ENCODE data around the gene KRT39.
"Not testable (repeated sequence)": the region's sequence is repeated elsewhere in the genome, so short reads cannot be mapped to it uniquely, and the experiment has no call there.

Gene KRT39

GRCh38 chr17:40966848-40967247, at the start of gene KRT39:
TSS of gene KRT39 (minus strand) at chr17:40966948. CDS start at chr17:40966856, 92 bp downstream.
- DNase-seq, result no peak

DNA sequence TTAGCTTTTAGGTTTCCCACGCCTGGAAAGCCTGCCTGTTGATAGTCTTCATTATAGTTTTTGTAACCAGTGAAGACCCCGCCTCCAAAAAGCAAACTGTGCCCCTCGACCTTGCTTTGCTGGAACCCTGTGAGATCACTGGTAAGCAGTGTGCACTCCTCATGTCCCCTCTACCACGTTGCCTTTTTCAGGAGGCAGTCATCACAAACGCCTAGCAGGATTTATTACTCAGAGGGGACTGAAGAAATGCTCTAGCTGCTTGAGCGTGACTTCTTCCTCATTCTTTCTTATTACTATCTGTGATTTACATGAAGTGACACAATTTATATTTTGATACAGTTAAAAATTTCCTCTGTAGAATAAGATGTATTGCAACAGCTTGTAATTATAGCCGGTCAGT, 48.7 kb upstream of the KRT39 start:
- no peak for DNase-seq

- no peak for DNase-seq
These were observed 46.9 kb upstream of the KRT39 start for GRCh38 chr17:41013606-41014005.

DNA sequence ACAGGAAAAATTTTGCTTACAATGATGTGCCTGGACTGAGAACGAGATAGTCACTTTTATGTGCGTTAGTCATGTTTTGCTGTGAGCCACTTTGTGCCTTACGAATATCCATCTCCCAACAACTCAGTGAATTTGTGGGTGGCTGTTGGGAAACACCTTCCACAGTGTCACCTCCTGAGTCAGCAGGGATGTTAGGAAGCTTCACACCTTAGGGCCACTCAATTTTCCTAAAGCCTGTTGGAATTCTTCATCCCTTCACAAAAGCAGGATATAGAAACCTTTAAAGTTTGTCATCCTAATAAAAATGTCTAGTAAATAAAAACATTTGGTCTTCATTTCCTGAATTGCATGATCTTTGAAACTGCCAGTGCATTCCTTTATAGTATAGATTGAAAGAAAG, 46.4 kb upstream of the KRT39 start:
- DNase-seq, result no peak

DNA sequence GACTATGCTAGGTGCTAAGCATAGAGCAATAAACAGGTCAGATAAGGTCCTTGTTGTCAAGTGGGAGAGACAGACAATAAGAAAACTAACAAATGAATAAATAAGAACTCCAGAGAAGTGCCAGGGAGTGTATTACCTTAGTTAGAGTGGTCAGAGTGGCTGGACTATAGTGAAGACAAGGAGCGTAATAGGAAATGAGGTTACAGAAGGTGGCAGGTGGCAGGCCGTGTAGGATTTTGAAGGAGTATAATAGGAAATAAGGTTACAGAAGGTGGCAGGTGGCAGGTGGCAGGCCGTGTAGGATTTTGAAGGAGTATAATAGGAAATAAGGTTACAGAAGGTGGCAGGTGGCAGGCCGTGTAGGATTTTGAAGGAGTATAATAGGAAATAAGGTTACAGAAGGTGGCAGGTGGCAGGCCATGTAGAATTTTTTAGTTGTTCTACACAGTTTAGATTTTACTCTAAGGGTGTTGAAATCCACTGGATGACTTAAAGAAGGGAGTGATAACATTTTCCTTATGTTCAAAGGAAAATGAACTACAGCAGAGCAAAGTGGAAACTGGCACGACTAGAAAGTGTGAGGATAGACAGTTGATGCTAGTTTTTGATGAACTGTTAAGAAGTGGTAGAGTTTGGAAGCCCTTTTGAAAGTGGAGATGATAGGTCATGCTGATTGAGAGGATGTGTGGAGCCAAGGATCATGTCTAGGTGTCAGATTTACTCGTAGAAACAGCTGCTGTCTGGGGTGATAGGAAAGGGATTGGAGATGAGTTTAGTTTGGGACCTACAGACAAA, 45.8 kb upstream of the KRT39 start:
- DNase-seq, result no peak

DNA sequence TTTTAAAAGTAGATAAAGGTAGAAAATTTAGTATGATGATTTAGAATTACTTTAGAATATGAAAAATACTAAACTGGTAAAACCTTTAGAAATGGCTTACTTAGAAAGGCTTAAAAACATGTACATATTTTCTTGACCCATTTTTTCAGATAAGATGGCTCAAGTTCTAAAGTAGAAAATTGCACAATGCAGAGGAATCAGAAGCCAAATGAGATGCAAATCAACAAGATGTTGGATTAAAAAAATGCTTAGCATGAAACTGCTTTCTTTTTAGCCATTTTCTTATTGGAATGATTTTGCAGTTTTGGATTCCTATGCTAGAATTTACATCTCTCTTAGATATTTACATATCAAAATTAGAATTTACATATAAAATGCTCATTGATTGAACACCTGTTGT, 43.7 kb upstream of the KRT39 start:
- DNase-seq, result no peak

DNA sequence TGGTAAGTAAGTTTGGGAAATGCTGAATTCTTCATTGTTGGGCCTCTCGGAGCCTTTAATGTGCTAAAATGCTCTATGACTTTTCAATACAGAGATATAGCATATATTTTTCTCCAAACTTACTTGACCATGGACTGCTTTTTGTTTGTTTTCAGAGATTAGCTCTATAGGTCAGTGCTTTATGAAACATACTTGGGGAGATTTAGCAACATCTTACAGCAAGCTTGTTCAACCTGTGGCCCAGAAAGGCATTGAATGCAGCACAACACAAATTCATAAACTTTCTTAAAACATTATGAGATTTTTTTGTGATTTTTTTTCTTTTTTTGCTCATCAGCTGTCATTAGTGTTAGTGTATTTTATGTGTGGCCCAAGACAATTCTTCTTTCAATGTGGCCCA, 43.2 kb upstream of the KRT39 start:
- no peak for DNase-seq

- DNase-seq, result no peak
These were observed 42.6 kb upstream of the KRT39 start for GRCh38 chr17:41009301-41009760.

DNA sequence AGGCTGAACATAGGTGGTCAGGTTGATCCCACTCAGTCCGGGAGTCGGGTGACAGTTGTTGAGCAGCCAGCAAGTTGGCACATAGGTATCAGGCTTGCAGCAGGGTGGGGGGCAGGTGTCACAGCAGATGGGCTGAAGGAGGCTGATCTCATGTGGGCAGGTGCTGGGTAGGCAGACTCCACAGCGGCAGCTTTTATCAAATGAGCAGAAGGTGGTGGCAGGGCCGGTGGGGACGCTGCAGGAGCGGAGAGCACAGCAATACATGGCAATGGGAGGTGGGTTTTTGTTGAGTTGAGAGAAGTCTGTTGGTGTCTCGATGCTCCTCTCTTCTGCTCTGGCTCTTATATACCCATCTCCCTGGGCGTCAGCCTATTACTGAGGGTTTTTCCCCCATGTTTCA, 42.1 kb upstream of the KRT39 start, which contains the start of gene KRTAP3-1:
TSS of gene KRTAP3-1 (minus strand) at position 318 of the 400 bp plus-strand sequence. CDS start at position 264, 54 bp downstream.
- no peak for DNase-seq

DNA sequence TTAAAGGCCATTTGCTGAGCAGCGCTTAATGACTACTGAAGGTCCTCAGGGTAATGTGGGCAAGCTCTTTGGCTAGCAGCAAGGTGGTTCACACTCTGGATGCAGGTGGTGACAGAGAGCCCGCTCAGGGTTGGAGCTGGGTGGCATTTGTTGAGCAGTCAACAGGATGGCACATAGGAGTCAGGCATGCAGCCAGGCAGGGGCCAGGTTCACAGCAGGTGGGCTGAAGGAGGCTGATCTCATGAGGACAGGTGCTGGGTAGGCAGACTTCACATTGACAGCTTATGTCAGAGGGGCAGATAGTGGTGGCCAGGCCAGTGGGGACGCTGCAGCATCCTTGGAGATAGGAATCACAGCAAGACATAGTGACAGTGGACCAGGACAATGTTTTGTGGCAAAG, 37.6 kb upstream of the KRT39 start:
- no peak for DNase-seq

DNA sequence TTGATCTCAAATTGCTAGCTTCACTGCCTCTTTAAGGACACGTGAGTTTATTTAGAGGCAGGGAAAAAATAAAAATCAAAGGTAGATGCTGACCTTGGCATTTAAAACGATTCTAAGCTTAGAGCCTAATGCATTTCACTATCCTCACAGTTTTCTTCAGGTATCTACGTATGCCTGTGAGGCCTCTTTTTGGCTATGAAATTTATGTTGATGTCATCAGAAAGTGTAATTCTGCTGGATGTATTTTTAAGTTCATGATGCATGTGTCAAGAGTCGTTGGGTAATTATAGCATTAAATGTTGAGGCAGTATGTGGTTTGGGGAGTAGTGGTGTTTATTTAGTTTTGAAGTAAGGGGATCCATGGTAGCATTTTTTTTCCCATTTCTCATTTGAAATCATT, 37.2 kb upstream of the KRT39 start:
- no peak for DNase-seq

- DNase-seq, result no peak
These were observed 36.1 kb upstream of the KRT39 start for GRCh38 chr17:41002814-41003213.

GRCh38 chr17:41001795-41002194, 35.0 kb upstream of the KRT39 start:
- DNase-seq, result no peak

GRCh38 chr17:40999563-40999962, 32.8 kb upstream of the KRT39 start, which contains the start of gene KRTAP3-2:
TSS of gene KRTAP3-2 (minus strand) at chr17:40999906. CDS start at chr17:40999853, 53 bp downstream.
- DNase-seq, result not testable (repeated sequence)

DNA sequence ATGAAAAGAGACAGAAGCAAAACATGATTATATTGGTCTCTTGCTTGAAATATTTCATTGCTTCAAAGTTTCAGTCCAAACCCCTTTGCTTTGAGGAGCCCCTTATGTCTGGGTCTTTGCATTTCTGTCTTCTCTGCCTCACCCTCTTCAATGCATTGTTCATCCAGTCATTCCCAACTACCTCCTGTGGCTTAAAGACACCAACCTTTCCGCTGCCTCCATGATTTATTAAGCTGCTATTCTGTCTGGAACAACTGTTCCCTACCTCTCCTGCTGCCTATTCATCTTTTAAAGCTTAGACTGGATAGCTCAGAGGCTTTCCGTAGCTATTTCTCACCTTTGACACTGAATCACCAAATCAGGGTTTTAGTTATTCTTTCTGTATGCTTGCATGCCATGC, 30.6 kb upstream of the KRT39 start:
- no peak for DNase-seq

DNA sequence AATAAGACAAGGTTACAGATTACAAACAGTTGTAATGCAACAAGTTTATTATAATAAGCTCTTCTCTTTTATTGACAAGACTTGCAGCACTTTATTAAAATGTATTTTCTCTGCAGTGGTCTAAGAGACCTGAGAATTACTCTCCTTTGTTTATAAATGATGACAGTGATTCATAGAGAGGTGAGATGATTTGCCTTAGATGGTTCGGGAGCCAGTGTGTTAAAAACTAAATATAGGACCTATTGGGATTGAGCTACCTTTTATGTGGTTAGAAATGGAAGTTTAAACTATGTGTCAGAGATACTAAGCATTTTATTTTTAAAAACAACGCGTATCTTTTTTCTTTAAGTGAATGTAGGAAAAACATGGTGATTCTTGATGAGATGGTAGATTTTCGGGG, 30.1 kb upstream of the KRT39 start:
- DNase-seq, result no peak

DNA sequence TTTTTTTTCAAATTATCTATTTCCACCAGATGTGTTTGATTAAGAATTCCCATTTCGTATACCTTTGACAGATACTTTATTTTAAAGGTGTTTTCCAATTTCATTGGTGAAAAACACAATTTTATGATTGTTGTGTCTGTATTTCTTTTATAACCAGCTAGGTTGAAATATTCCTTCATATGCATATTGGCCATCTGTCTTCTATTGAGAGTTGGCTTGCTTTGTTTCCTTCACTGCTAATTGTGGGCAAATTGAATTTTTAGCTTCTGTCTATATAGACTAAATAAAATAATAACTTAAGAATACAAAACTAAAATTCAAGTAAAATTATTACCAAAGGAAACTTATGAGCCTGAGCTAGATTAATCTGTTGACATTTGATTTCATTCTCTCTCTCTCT, 28.4 kb upstream of the KRT39 start:
- no peak for DNase-seq

DNA sequence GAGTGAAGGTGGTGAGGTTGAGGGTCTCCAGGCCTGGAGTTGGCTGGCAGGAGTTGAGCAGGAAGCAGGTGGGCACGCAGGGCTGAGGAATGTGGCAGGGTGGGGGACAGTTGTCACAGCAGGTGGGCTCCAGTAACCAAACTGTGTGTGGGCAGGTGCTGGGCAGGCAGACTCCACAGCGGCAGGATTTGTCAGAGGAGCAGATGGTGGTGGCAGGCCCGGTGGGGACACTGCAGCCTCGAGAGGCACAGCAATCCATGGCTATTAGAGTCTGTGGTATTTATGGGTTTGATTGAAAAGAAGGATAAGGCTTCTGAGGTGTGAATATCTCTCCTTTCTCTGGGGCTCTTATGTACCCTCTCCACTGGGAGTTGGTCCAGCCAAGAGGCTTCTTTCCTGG, 27.1 kb upstream of the KRT39 start, which contains the start of gene KRTAP3-3:
TSS of gene KRTAP3-3 (minus strand) at position 326 of the 400 bp plus-strand sequence. CDS start at position 259, 67 bp downstream.
- no peak for DNase-seq

DNA sequence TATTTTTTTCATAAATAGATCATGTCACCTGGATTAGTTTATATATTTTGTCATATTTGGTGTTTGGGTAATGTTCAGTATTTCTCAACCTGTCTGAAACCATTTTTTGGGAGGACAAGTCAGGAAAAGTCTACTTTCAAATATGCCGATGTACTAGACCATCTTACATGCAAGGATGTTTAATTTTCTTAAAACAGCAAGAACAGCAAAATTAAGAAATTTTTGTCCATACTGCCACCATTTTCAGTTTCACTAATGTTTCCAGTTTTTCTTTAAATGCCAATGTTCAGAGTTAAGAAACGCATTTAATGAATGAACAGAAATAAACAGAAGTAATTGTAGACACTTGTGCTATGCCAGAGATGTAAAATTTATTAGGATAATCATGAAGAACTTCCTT, 26.3 kb upstream of the KRT39 start:
- no peak for DNase-seq

GRCh38 chr17:40992666-40993065, 25.9 kb upstream of the KRT39 start:
- DNase-seq, result no peak

- DNase-seq, result no peak
These were observed 20.2 kb upstream of the KRT39 start for GRCh38 chr17:40986920-40987319.

GRCh38 chr17:40984226-40984625, 17.5 kb upstream of the KRT39 start, which contains the start of gene KRT40:
TSS of gene KRT40 (minus strand) at chr17:40984326. CDS start at chr17:40984273, 53 bp downstream.
- no peak for DNase-seq

DNA sequence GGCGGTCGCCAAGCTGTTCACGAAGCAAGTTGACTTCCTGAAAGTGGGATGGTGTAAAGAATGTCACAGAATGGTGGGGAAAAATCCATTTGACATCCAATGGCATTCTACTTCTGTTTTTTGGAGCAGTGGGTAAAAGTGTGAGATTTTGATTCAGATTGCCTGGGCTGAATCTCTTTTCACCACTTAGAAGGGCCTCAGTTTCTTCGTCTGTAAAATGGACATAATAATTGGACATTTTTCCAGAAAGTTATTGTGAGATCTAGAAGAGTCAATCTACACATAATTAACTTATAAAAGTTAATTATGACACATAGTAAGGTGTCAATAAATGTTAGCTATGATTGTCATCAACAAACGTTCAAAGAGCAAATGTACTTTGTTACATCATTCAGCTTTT, 14.4 kb upstream of the KRT39 start:
- DNase-seq, result no peak

DNA sequence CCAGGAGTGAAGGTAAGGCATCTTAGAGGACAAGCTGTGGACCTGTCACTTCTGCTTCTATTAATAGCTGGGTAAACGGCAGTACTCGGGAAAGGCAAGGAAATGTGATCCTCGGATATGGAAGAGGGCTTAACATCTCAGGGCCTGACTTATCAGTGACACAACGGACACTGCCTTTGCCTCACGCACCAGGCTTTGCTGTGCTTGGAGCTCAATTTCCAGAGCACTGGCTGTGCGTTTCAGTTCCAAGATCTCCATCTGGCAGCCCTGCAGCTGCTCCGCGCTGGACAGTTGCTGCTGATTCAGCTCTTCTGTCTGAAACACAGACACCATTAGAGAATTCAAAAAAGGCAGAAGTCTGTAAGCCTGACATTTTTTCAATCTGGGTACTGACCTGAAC, 13.8 kb upstream of the KRT39 start:
- DNase-seq, result no peak

GRCh38 chr17:40980117-40980516, 13.4 kb upstream of the KRT39 start:
- DNase-seq, result no peak
